MM.1S (cell line): Measurements from ENCODE around the gene HLA-E.
"Not testable (repeated sequence)": the region's sequence is repeated elsewhere in the genome, so short reads cannot be mapped to it uniquely, and the experiment has no call there.

Source experiments
- CTCF ChIP-seq: fragments of 300-600 bp; sonication (generic); IDR thresholded peaks from 2 replicates; pipeline ENCODE4 v1.5.1; 2016; ENCODE audit warnings: antibody characterized with exemption, low read length, mixed read lengths
- EZH2 ChIP-seq: fragments of 300-600 bp; sonication (generic); optimal IDR thresholded peaks from 2 replicates; pipeline ENCODE3; 2017; ENCODE audit warnings: low read depth, mild to moderate bottlenecking, antibody characterized with exemption, low read length, mixed read lengths
- EZH2phosphoT487 ChIP-seq: fragments of 300-600 bp; sonication (generic); IDR thresholded peaks from 2 replicates; pipeline ENCODE4 v1.6.1; 2018; ENCODE audit warnings: antibody characterized with exemption, low read length

- TF ChIP-seq CTCF, EZH2, EZH2phosphoT487: not testable (repeated sequence)
Observed at GRCh38 chr6:30495060-30495459, 5.8 kb downstream of the HLA-E start.
